ENCODE data around the gene AHRR.
"Not testable (repeated sequence)": the region's sequence is repeated elsewhere in the genome, so short reads cannot be mapped to it uniquely, and the experiment has no call there.

AHRR gene

GRCh38 chr5:472076-472655 lies 150.7 kb downstream of the AHRR start:
- H3K36me3 ChIP-seq (ENCODE audit: control insufficient read depth, insufficient read depth, low read length), result no peaks in the 10 kb centered on the region
- H3K9me3 ChIP-seq (ENCODE audit: control insufficient read depth, low read length), result no peaks in the 10 kb centered on the region
- H3K9ac ChIP-seq (ENCODE audit: low read length), result no peak overlapping the region

GRCh38 chr5:472656-473550 lies 151.4 kb downstream of the AHRR start:
- peaks cover 17% of the 10 kb centered on the region for H3K27me3 ChIP-seq (ENCODE audit: control insufficient read depth, insufficient read depth, low read length)
- no peaks in the 10 kb centered on the region for H3K4me1 ChIP-seq (ENCODE audit: control insufficient read depth, insufficient read depth, low read length)
- no peaks in the 10 kb centered on the region for H3K36me3 ChIP-seq (ENCODE audit: control insufficient read depth, insufficient read depth, low read length)
- H3K9me3 ChIP-seq (ENCODE audit: control insufficient read depth, low read length), result no peaks in the 10 kb centered on the region
- no peak overlapping the region for H3K4me3 ChIP-seq (ENCODE audit: low read length)
- no peak overlapping the region for H3K9ac ChIP-seq (ENCODE audit: low read length)

More at GRCh38 chr5:472076-472655, 150.7 kb downstream of the AHRR start:
- Histone ChIP-seq H3K4me1 (ENCODE audit: control insufficient read depth, insufficient read depth, low read length) (no peaks in the 10 kb centered on the region), H3K27me3 (ENCODE audit: control insufficient read depth, insufficient read depth, low read length) (peaks cover 17% of the 10 kb centered on the region), H3K4me3 (ENCODE audit: low read length) (no peak overlapping the region)

- Histone ChIP-seq H3K4me1 (ENCODE audit: control insufficient read depth, insufficient read depth, low read length) (no peaks in the 10 kb centered on the region), H3K27me3 (ENCODE audit: control insufficient read depth, insufficient read depth, low read length) (peaks cover 17% of the 10 kb centered on the region), H3K4me3 (ENCODE audit: low read length) (no peak overlapping the region), H3K36me3 (ENCODE audit: control insufficient read depth, insufficient read depth, low read length) (no peaks in the 10 kb centered on the region), H3K9me3 (ENCODE audit: control insufficient read depth, low read length) (no peaks in the 10 kb centered on the region), H3K9ac (ENCODE audit: low read length) (no peak overlapping the region)
These were observed 152.2 kb downstream of the AHRR start for GRCh38 chr5:473551-474192.

- not testable (repeated sequence) for H3K36me3 ChIP-seq (ENCODE audit: control insufficient read depth, insufficient read depth, low read length)
These were observed 152.8 kb downstream of the AHRR start for GRCh38 chr5:474232-474839.

GRCh38 chr5:474840-475661 lies 153.5 kb downstream of the AHRR start:
- no peak overlapping the region for H3K4me3 ChIP-seq (ENCODE audit: low read length)
- peaks cover 20% of the 10 kb centered on the region for H3K27me3 ChIP-seq (ENCODE audit: control insufficient read depth, insufficient read depth, low read length)
- no peaks in the 10 kb centered on the region for H3K36me3 ChIP-seq (ENCODE audit: control insufficient read depth, insufficient read depth, low read length)
- H3K4me1 ChIP-seq (ENCODE audit: control insufficient read depth, insufficient read depth, low read length), result no peaks in the 10 kb centered on the region
- no peaks in the 10 kb centered on the region for H3K9me3 ChIP-seq (ENCODE audit: control insufficient read depth, low read length)
- H3K9ac ChIP-seq (ENCODE audit: low read length), result no peak overlapping the region

More at GRCh38 chr5:474232-474839, 152.8 kb downstream of the AHRR start:
- H3K9ac ChIP-seq (ENCODE audit: low read length); H3K4me3 ChIP-seq (ENCODE audit: low read length); H3K9me3 ChIP-seq (ENCODE audit: control insufficient read depth, low read length); H3K4me1 ChIP-seq (ENCODE audit: control insufficient read depth, insufficient read depth, low read length): not testable (repeated sequence)
- H3K27me3 ChIP-seq (ENCODE audit: control insufficient read depth, insufficient read depth, low read length), result peaks cover 17% of the 10 kb centered on the region

- Histone ChIP-seq H3K4me1 (ENCODE audit: control insufficient read depth, insufficient read depth, low read length) (no peaks in the 10 kb centered on the region), H3K4me3 (ENCODE audit: low read length) (no peak overlapping the region), H3K36me3 (ENCODE audit: control insufficient read depth, insufficient read depth, low read length) (no peaks in the 10 kb centered on the region), H3K9me3 (ENCODE audit: control insufficient read depth, low read length) (no peaks in the 10 kb centered on the region), H3K27me3 (ENCODE audit: control insufficient read depth, insufficient read depth, low read length) (peaks cover 22% of the 10 kb centered on the region), H3K9ac (ENCODE audit: low read length) (no peak overlapping the region)
These were observed 154.2 kb downstream of the AHRR start for GRCh38 chr5:475704-476101.

- H3K4me1 ChIP-seq (ENCODE audit: control insufficient read depth, insufficient read depth, low read length), result no peaks in the 10 kb centered on the region
- no peaks in the 10 kb centered on the region for H3K36me3 ChIP-seq (ENCODE audit: control insufficient read depth, insufficient read depth, low read length)
- no peak overlapping the region for H3K9ac ChIP-seq (ENCODE audit: low read length)
- peaks cover 22% of the 10 kb centered on the region for H3K27me3 ChIP-seq (ENCODE audit: control insufficient read depth, insufficient read depth, low read length)
- no peaks in the 10 kb centered on the region for H3K9me3 ChIP-seq (ENCODE audit: control insufficient read depth, low read length)
- no peak overlapping the region for H3K4me3 ChIP-seq (ENCODE audit: low read length)
These were observed 154.7 kb downstream of the AHRR start for GRCh38 chr5:476102-476813.

- Histone ChIP-seq H3K9me3 (ENCODE audit: control insufficient read depth, low read length) (no peaks in the 10 kb centered on the region), H3K4me3 (ENCODE audit: low read length) (no peak overlapping the region), H3K4me1 (ENCODE audit: control insufficient read depth, insufficient read depth, low read length) (no peaks in the 10 kb centered on the region), H3K27me3 (ENCODE audit: control insufficient read depth, insufficient read depth, low read length) (peaks cover 22% of the 10 kb centered on the region), H3K36me3 (ENCODE audit: control insufficient read depth, insufficient read depth, low read length) (no peaks in the 10 kb centered on the region), H3K9ac (ENCODE audit: low read length) (no peak overlapping the region)
These were observed 155.3 kb downstream of the AHRR start for GRCh38 chr5:476814-477175.

- no peak overlapping the region for H3K9ac ChIP-seq (ENCODE audit: low read length)
- H3K9me3 ChIP-seq (ENCODE audit: control insufficient read depth, low read length), result no peaks in the 10 kb centered on the region
- no peak overlapping the region for H3K4me3 ChIP-seq (ENCODE audit: low read length)
- peaks cover 22% of the 10 kb centered on the region for H3K27me3 ChIP-seq (ENCODE audit: control insufficient read depth, insufficient read depth, low read length)
- no peaks in the 10 kb centered on the region for H3K36me3 ChIP-seq (ENCODE audit: control insufficient read depth, insufficient read depth, low read length)
- H3K4me1 ChIP-seq (ENCODE audit: control insufficient read depth, insufficient read depth, low read length), result no peaks in the 10 kb centered on the region
These were observed 155.7 kb downstream of the AHRR start for GRCh38 chr5:477247-477646.

GRCh38 chr5:477871-478270 lies 156.4 kb downstream of the AHRR start:
- Histone ChIP-seq H3K27me3 (ENCODE audit: control insufficient read depth, insufficient read depth, low read length) (peaks cover 22% of the 10 kb centered on the region), H3K9ac (ENCODE audit: low read length) (no peak overlapping the region), H3K4me1 (ENCODE audit: control insufficient read depth, insufficient read depth, low read length) (no peaks in the 10 kb centered on the region), H3K36me3 (ENCODE audit: control insufficient read depth, insufficient read depth, low read length) (no peaks in the 10 kb centered on the region), H3K9me3 (ENCODE audit: control insufficient read depth, low read length) (no peaks in the 10 kb centered on the region), H3K4me3 (ENCODE audit: low read length) (no peak overlapping the region)

GRCh38 chr5:478369-478981 lies 157.0 kb downstream of the AHRR start:
- Histone ChIP-seq H3K9me3 (ENCODE audit: control insufficient read depth, low read length) (no peaks in the 10 kb centered on the region), H3K27me3 (ENCODE audit: control insufficient read depth, insufficient read depth, low read length) (peaks cover 22% of the 10 kb centered on the region), H3K4me1 (ENCODE audit: control insufficient read depth, insufficient read depth, low read length) (no peaks in the 10 kb centered on the region), H3K4me3 (ENCODE audit: low read length) (no peak overlapping the region), H3K36me3 (ENCODE audit: control insufficient read depth, insufficient read depth, low read length) (no peaks in the 10 kb centered on the region), H3K9ac (ENCODE audit: low read length) (no peak overlapping the region)

All from mucosa of stomach (tissue), 1 donor.